HG03342 (cell line): ENCODE measurements around the gene NOTO.
"Not testable (repeated sequence)": the region's sequence is repeated elsewhere in the genome, so short reads cannot be mapped to it uniquely, and the experiment has no call there.

Experiments
- ATAC-seq: cut with Tn5 transposase; IDR thresholded peaks from one replicate; pipeline ENCODE4 v1.9.1; 2021; ENCODE audit warnings: mild to moderate bottlenecking, moderate library complexity; ENCODE audit not compliant: unreplicated experiment

NOTO gene

DNA sequence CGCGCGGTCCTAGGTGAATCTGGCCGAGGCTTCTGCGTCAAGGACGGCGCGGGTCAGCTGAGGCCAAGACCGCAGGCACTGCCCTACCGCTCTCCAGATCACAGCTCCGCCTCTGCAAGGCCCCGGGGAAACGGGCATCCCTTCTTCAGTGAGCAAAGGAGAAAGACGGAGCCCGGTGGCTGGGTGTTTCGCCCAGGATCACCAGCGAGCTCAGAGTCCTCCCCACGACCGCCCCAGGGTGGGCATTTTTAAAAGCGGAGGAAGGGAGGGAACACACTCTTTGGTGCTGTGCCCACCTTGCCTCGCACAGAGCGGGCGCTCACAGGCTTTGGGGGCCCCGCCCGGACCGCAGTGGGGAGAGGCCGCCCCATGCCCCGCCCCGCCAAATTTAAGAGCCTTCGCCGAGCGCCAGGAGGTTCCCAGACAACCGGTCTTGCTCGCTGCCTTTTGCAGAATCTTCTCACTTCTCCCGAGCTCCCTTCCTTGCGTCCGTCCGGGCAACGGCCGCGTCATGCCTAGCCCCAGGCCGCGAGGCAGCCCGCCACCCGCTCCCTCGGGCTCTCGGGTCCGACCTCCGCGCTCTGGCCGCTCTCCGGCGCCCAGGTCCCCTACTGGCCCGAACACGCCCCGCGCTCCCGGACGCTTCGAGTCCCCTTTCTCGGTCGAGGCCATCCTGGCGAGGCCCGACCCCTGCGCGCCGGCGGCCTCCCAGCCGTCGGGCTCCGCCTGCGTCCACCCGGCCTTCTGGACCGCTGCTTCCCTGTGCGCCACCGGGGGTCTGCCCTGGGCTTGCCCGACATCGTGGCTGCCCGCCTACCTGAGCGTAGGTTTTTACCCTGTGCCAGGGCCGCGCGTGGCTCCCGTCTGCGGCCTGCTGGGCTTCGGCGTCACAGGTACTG is at the start of gene NOTO:
Gene NOTO, plus strand, starts transcription at position 419 of the 899 bp plus-strand sequence. Its CDS starts 93 bp downstream, at position 512.
- ATAC-seq: no peak

GRCh38 chr2:73156539-73157124 is 45.7 kb upstream of the NOTO start:
- ATAC-seq: no peak

DNA sequence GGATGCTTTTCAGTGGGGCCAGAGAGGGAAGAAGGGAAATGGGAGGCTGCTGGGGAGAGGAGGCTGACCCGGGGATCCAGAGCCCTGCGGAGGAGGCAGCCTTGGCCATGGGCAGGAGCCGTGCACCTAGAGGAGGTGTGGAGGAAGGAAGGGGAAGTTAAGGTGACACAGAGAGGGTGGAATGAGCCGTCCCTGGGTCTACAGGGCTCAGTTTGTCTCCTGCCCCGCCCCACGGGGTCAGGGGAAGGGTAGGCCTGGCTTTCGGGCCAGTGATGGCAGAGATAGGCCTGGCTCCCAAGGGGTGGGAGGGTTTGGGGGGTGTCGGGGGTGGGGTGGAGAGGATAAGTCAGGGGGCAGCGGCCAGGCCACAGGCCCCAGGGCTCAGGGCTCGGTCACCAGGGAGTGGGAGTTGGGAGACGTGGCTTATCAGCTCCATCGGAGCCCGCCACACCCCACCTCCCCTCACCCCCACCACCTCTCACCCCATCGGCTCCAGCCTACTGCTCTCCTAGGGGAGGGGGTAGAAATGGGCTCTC is 39.5 kb upstream of the NOTO start:
- ATAC-seq: no peak

GRCh38 chr2:73163483-73164367 is 38.6 kb upstream of the NOTO start:
- ATAC-seq: peak; percentile 83

GRCh38 chr2:73165978-73166377 is 36.4 kb upstream of the NOTO start:
- ATAC-seq: not testable (repeated sequence)

GRCh38 chr2:73166813-73167212 is 35.6 kb upstream of the NOTO start:
- ATAC-seq: not testable (repeated sequence)

- ATAC-seq: not testable (repeated sequence)
Observed at GRCh38 chr2:73168348-73168747, 34.0 kb upstream of the NOTO start.

DNA sequence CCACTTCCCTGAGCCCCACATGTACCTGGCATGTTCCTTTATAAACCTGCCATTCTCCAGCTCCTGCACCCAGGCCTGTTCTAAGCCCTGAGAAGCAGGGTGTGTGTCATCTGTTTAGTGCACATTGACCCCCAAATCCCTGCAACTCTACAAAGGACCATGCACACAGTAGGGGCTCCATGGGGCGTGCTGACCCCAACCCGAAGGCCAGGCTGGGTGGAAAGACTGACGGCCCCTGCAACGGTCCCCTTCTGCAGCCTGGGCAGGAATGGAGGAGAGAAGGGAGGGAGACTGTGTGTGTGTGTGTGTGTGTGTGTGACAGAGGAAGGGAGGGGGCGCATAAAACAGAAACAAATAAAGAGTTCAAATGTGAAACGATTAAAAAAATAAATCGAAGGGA is 32.0 kb upstream of the NOTO start:
- ATAC-seq: not testable (repeated sequence)

DNA sequence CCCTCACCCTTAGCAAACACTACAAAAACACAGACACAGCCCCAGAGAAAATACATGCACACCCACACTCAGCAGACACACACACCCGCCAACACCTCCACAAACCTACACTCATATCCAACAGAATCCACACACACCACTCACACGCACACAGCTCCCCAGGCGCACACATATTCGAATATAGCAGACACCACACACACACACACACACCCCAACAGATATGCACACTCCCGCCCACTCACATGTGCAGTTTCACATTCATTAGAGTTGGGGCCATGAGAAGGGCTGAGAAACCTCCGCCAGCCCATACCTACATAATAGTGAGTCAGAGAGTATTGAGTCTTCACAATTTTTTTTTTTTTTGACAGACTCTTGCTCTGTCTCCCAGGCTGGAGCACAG is 29.4 kb upstream of the NOTO start:
- no peak for ATAC-seq

- ATAC-seq: no peak
Observed at GRCh38 chr2:73173781-73174180, 28.6 kb upstream of the NOTO start.

DNA sequence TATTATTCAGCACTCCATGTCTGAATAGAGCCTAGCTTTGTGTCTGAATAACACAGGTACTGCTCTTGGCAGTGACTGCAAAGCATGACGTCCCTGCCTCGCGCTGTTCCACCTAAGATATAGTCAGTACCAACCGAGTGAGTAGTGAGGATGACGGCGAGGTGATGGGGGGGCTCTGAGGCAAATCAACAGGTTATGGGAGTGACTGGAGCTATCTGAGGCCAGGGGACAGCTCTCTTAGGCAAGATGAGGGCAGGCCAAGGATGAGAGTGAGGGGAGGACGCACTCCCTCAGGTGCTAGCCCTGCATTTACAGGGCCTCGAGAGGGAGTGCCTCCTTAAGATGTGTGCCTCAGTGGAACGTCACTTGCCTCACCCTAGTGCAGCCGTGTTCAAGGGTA is 28.1 kb upstream of the NOTO start:
- no peak for ATAC-seq

DNA sequence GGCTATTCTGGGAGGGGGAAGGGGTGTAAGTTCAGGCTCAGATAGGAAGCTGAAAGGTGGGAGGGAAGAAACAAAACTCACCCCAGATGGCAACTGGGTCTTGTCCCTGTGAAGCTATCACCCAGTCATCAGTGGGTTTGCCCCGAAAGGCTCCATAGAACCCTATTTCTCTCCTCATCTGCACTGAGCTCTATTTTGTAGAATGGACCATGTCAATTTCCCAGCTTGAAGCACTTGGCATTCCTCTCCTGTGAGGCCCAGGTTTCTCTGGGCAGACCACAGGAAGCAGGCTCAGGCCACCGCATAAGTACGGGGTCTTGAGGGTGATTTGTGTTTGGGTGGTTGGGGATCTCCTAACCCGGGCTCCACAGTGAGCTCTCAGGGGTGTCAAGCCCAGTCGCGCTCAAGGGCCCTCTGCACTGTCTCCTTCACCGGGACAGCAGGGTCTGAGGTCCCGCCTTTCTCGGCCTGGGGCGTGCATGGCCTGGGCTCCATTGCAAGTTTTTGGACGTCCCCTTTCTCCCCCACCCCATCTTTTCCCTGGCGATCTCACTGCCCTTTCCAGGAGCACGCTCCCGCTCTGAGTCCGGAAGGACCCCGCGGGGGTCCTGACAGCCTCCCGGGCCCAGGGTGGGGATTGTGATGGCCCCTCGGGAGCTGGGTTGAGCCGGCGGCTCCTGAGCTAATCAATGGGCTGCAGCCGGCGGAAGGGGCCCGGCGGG is 27.3 kb upstream of the NOTO start:
- ATAC-seq: no peak

GRCh38 chr2:73175663-73176204 is 26.6 kb upstream of the NOTO start:
- peak; percentile 35 for ATAC-seq

DNA sequence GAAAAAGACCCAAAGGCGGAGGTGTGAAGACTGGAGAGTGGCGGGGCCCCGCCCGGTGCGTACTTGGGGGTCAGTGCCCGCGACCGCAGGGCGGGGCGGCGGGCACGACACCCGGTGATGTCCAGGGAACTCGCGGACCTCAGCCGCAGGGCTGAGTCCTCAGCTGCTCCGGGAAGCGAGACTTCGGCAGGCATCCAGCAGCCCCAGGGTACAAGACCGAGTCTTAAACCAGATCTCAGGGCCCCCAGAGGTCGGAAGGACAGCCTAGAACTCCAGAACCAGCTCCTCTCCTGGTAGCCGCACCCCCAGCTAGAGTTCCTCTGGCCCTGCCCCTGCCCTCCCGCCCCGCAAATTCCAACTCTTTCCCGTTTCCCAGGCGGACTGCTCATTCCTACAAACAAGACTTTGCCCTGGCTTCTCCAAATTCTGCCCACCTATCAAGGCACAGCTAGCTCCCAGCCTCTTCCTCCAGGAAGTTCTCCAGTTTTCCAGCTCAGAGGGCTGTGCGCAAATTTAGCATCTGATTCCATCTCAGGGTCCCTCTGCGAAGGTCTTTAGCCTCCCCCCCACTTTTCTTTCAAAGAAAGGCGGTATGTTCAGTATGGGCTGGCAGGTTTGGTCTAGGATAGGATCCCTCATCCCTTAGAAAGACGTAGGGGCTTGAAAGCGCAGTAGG is 26.0 kb upstream of the NOTO start:
- ATAC-seq: no peak

DNA sequence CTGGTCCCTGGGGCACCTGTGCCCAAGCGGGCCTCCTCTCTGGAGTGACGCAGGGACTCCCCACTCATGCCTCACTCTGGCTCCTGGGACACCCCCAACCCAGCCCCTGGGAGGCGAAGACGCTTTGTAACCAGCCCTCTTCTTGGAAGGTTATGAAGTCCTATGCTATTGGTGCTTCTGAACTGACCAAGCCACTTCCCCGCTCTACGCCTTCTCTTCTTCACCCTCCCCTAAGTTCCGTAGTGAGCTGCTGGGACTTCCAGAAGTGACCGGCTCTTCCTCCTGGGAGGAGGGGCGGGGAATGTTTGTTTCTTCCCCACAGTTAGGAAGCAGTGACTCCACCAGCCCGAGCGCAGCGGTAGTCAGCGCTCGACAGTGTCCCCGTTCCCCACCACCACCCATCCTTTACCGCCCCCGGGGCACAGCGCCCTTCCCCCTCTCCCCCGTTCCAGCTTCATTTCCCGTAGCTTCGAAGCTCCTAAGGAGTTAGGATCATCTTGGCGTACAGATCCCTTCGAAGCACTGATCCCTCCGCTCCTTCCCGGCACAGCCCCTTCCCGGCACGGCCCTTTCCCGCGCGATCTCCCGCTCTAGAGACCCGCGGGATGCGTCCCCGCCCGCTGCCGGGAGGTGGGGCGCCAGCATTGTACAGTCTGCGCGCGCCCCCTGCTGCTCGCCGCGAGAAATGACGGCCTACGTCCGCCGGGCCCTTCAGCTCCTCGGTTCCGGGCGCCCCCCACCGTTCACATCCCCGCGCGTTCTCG is 25.3 kb upstream of the NOTO start:
- ATAC-seq: peak; percentile 79

DNA sequence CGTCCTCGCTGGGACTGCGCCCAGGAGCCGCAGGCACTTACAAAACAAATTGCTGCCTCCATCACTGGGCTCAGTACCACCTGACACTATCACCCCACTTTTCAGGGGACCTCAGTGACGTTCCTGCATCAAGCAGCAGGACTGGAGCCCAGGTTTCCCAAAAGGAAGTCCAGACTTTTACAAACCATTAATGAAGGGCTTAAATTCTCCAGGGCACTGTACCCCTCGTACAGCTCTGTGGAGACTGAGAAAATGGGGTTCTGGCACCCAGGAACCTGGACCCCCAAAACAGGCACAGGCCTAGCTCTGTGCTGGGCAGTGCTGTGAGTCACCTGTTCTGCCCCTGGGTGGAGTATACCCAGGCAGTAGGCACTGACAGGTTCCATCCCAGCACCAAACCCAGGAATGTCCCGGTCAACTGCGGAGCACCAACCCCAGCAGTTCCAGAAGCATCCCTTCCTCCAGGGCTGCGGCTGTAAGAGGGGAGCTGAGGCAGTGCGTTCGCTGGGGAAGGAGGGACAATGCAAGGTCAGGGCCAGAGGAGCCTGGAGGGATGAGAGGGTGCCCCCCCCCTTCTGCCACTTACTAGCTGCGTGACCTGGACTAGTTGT is 24.6 kb upstream of the NOTO start:
- ATAC-seq: peak; percentile 1

- ATAC-seq: no peak
Observed at GRCh38 chr2:73185965-73186364, 16.4 kb upstream of the NOTO start.

- no peak for ATAC-seq
Observed at GRCh38 chr2:73187549-73187948, 14.8 kb upstream of the NOTO start.
